Putamen (tissue), 1 donor: ENCODE data around the gene PTPRB.

Source experiments
- DNase-seq: peaks from one replicate; pipeline ENCODE4 v3.0.0-alpha.2; 2016; ENCODE audit warnings: low spot score

Gene PTPRB

DNA sequence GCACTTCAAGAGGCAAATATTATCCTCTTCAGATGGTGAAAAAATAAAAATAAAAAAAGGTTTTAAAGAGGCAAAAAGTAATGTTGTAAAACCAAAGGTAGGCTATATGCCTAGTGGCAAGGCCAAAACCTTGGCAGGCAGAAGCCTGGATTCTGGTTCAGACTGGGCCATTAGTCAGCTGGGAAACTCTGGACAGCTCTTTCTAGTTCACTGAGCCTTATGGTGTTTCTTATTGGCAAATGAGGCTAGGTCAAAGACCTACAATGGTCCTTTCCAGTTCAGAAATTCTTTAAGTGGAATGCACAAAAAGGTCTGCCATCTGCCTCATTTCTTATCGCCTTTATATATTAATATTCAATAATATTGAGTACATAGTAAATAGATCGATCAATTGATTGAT lies 44.6 kb downstream of the PTPRB start:
- DNase-seq, result no peak

DNA sequence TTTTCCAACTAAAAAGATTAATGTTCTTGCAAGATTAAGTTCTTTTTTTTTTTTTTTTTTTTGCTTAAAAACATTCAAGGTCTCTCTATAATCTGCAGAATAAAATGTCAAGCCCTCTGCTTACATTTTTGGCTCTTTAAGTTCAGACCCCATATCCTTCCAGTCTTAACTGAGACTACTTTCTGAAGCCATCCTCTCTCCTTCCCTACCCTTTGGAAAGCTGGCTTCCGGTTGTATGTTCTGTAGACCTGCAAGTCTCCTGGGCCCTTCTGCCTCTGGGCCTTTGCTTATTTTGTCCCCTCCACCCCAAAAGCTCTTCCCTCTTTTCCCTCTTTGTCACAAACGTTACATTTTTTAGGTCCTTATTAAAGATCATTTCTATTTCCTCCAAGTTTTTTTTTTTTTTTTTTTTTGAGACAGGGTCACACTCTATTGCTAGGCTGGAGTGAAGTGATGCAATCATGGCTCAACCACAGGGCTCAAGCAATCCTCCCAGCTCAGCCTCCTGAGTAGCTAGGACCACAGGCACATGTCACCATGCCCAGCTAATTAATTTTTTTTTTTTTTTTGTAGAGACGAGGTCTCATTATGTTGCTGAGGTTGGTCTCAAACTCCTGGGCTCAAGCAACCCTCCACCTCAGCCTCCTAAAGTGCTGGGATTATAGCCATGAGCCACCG lies 46.5 kb downstream of the PTPRB start:
- DNase-seq, result no peak

DNA sequence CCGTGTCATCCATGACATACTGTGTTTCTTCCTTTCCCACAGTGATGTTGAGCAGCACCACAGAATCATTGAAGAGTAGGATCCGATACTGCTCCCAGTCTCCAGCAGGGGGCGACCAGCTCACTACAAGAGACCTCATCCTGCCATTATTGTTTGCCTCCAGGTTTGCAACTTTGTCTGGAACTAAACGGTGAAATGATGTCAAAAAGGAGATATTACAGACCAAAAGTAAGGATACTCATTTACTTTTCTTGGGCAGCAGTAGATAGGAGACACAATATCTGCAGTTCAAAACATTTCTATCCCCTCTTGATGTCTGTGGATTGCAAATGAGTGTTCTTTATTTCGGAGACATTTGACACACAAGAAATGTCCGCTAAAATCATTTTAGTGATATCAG lies 47.2 kb downstream of the PTPRB start:
- peak; percentile 57 for DNase-seq

DNA sequence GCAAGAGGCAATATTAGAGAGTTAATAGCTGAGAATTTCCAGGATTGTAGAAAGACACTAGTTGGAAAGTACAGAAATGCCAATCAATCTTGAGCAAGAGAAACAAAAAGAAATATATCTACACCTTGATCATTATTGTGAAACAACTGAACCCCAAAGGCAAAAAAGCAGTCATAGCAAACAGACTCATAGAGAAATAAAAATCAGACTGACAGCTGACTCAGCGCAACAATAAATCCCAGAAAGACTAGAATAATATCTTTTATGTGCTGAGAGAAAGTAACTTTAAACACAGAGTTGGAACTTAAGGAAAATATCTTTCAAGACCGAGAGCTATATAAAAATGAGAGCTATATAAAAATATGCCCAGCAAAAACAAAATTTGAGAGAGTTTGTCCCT lies 52.9 kb downstream of the PTPRB start:
- no peak for DNase-seq

DNA sequence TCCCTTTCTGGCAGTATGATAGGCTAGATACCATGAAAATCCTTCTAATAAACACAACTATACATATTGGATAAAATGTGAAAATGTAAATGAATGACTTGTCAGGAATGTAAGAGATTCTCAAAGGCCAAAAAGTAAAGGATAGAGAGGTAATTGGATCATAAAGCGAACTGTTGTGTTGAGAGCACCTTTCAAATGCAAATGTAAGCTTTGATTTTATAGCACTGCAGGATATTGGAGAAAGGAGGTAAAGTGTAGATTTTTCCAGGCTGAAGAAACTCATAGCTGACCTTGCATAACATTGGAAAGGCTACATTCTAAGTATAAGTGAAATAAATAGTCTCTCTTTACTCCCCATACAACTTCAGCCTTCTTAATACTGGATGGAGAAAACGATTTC lies 54.0 kb downstream of the PTPRB start:
- no peak for DNase-seq

DNA sequence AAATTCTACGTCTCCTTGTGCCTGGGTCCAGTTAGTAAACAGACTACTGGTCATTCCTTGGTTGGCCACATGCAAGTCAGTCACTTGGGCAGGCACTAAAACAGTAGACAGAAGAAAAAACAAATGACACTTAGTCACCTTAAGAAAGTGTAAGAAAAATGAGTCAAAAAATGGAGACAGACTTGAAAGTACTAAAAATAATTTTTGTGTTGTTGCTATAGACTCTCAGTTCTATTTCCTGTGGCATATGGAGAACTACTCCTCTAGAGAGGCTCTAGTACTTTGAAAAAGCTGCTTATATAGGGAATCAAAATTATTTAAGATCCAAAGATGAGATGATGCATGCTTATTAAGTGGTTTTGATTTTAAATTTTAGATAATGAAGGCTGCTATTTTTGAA lies 56.0 kb downstream of the PTPRB start:
- DNase-seq, result no peak

DNA sequence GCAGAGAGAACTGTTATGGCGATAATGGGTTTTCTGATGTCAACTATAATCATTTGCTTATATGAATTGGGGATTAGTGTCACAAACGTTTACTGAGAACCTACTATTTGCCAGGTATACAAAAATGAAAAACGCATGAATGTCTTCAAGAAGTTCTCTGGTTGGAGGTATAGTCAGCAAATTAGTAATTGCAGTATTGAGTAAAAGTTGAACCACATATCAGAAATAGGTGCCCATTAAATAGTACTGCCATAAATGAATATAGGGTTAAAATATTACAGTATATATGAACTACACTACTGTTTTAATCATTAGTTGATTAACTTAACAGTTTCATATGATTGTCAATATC lies 60.0 kb downstream of the PTPRB start:
- no peak for DNase-seq

DNA sequence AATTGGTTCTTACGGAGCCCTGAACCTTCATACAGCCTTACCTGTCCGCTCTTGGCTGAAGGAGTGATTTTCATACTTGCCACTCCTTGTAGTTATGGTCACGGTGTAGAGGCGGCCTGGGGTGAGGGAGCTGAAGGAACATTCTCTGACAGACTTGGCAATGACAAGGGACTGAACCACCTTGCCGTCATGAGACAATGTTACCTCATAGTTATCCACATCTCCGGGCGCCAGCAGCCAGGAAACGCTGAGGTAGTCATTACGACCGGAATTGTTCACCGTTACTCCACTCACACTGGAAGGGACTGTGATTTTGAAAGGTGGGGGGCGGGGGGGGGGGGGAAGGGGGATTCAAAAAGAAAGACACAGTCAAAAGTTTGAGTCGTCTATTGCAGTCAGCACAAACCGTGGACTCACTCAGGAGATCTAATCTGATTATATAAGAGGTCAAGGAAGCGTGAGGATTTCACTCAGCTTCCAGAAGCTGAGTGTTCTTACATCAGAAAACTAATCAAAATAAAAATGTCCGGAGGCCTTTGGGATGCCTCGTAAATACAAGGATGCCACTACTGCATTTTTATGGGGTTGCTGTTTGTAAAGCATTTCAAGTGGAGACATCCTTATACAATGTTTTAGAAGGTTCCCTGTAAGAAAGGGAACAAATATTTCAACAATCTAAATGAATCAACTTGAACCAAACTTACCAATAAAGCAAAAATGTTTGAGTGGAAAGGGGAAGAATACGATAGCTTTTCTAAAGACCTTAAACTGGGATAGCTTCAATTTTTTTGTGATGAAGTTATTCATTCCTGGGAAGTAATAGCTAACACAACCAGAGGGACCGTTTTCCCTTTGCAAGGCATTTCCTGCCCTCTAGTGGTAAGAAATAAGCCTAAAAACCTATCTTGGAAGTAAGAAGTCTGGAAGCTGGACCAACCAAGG lies 60.6 kb downstream of the PTPRB start:
- DNase-seq, result peak; percentile 82

DNA sequence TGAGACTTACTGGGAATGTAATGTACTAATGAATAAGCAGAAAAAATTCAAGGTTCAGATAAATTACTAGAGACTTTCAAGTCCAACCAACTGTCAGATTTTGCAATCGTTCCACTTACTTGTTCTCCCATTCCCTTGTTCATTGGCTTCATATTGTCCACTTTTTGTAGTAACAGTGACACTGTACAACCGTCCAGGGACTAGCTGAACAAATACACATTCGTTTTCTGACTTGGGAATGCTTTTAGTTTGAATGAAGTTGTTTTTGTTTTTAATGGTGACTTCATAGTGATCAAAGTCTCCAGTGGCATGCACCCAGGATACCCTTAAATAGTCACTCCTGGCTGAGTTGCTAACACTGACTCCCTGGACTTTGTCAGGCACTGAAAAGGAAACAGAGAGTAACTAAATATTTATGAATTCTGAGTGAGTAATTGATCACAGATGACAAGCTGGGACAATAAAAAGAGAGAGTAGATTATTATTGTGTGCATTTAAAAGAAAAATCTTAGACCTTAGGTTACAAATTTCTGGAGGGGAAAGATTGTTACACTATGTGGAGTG lies 65.4 kb downstream of the PTPRB start:
- DNase-seq, result no peak

DNA sequence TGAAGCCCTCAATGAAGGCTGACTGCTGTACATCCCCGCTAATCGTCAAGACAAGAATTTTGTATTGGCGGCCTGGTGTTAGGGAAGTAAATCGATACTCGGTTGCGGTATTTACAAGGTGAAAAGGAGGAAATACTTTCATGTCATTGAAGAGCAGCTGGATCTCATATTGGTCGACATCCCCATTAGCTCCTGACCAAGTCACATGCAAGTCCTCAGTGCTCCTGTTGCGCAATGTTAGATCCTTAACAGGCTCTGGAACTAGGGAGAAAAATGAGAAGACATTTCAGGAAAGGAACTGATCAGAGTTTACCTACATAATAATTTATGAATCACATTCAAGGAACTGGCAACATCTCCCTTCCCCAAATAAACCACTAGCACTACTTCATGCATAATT lies 66.2 kb downstream of the PTPRB start:
- no peak for DNase-seq

DNA sequence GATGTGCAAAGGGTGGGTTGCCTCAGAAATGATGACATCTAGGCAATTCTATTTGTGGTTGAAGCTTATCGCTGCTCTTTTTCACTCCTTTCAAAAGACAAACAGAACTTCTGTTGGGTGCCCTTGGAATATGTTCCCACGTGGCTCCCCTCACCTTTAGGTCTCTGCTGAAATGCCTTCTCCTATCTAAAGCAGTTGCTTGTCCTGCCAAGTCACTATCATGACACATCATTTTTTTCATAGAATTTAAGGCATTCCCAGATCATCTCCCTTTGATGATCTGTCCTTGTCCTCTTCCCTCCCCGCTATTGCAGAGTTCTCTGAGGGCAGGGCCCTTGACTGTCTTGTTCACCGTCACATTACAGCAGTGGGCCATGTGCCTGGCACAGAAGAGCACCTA lies 75.7 kb downstream of the PTPRB start:
- no peak for DNase-seq

DNA sequence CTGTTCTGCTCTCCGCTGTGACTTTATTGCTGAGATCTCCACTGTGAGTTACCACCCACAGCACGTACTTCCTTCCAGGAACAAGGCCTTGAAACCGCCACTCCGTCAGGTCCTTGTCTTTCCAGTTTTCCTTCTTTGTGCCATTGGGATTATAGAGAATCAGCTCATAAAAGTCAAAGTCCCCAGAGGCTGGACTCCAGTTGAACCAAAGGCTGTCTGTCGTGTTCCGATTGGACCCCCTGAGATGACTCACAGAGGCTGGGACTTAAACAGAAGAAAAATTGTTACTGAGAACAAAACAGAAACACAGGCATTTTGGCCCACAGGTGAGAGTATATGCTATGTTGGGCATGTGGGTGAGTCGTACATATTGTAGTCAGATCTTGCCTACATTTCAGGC lies 76.6 kb downstream of the PTPRB start:
- no peak for DNase-seq

DNA sequence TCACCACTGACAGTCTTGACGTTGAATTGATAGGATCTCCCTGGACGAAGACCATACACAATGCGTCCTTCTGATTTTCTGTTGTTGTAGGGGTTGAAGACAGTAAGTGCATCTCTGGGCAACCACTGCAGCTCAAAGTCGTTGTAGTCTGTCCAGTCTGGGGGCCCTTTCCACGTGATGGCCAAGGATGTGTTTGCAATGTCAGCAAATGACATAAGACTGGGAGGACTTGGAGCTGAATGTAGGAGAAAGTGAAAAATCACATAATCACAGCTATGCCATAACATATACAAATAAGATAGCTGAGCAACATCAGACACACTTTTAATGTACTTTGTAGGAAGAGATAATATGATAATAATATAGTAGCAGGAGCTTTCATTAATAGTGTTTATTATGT lies 77.8 kb downstream of the PTPRB start:
- no peak for DNase-seq

DNA sequence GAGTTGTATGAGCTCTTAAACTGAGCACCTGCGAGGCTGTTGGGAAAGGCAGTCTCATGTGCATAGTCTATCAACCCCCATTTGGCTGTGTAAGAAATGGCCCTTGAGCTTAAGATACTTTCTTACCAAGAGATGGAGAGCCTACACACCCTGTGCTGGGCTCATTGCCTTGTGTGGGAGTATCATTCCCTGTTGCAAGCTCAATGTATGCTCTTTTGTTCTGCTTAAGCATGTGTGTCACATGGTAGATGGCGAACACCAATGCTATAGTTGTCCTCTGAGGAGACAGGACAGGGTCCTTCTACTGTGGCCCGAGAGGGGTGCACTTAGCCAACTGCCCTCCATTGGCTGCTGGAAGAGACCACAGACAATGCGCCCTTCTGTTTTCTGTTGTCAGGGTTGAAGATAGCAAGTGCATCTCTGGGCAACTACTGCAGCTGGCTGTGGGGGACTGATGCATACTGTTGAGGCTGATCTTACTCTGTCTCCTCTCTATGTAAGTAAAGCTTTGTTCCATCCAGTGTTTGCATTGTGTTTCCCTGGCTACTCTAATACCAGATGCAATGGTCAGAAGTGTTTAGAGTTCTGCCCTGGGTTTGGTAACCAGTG lies 79.5 kb downstream of the PTPRB start:
- DNase-seq, result peak; percentile 96

DNA sequence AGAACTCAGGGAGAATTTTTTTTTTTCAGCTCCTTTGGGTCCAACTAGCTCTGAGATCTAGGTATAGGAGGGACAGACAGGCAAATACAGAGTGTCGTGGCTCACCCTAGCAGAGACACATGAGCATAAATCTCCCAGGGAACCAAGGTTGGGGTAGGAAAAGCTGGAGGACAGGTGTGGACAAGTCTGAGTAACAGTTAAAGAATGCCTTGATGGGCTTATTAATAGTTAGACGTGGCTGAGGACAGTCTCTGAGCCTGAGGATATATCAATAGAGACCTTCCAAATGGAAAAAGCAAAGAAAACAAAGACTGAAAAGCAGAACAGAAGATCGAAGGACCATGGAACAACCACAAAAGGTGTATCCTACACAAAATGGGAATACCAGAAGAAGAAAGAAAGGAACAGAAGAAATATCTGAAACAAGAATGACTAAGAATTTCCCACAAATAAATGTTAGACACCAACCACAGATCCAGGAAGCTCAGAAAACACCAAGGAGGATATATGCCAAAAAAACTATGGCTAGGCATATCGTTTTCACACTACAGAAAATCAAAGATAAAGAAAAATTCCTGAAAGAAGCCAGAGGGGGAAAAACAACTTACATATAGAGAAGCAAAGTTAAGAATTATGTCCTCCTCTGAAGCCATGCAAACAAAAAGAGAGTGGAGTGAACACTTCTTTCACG lies 80.9 kb downstream of the PTPRB start:
- DNase-seq, result no peak

DNA sequence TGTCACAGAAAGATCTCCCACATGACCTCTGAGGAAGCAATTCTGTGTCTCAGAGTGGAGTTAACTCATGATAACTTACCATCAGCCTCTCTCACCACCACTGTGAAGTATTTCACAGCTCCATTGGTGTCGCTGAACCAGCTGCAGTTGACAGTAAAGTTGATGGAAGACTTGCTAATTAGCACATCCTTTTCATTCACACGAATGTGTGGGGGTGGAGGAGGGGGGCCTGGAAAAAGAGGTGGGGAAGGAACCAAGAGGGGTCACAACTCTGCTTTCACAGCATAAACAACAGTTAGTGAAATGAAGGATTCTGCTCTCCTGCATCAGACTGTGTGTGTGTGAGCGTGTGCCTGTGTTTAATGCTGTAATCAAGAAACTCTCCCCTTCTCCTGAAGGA lies 82.1 kb downstream of the PTPRB start:
- no peak for DNase-seq

DNA sequence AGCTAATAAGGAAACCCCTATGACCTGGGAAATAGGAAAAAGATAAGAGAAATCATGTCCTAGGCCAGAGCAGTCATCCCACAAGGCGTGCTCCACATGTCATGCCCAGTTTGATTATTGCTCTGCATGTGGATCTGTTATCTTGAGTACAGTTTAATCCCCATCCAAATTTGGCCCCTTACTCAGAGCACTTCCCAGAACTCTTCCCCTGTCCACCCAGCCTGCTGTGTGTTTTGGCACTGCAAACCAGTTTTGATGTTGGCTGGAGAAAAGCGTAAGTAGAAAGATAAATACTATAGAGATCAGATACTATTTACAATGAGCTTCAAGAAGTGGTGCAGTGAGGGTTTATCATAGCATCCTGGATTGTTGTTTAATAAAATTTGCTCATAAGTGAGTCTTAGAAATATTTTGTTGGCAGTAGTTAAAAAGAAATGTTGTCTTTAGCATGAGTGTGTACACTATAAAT lies 83.8 kb downstream of the PTPRB start:
- no peak for DNase-seq

DNA sequence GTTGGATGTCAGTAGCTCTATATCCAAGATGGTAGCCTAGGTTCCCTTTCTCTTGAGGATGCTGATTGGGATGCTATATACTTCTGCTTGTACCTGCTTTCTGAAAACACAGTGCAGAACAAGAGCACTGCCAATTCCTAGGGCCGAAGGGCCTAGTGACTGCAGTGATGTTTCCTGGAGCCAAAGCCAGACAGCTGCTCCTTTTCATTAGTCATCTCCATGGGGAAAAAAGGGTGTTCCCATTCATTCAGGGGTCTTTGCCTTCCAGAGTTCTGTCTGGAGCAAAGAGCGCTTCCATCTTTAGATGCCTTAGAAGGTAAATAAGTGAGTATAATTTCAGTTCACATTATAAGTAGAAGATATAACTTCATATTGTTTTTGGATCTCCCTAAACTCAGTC lies 85.5 kb downstream of the PTPRB start:
- DNase-seq, result no peak

DNA sequence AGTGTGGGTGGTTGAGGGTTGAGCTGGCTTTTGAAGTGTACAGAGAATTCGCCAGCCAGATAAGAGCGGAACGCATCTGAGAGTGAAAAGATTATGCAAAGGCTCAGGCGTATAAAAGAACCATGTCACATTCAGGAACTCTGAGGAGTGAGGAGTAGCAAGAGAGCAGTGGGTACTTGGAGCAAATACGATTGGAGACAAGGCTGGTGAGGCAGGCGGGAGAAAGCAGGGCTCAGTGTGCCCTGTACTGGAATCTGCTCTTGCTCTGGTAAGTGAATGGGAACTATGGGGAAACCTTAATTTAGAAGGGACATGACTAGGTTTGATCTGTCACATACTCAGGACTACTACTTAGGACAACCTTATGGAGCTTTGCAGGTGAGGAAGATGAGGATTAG lies 87.0 kb downstream of the PTPRB start:
- no peak for DNase-seq

DNA sequence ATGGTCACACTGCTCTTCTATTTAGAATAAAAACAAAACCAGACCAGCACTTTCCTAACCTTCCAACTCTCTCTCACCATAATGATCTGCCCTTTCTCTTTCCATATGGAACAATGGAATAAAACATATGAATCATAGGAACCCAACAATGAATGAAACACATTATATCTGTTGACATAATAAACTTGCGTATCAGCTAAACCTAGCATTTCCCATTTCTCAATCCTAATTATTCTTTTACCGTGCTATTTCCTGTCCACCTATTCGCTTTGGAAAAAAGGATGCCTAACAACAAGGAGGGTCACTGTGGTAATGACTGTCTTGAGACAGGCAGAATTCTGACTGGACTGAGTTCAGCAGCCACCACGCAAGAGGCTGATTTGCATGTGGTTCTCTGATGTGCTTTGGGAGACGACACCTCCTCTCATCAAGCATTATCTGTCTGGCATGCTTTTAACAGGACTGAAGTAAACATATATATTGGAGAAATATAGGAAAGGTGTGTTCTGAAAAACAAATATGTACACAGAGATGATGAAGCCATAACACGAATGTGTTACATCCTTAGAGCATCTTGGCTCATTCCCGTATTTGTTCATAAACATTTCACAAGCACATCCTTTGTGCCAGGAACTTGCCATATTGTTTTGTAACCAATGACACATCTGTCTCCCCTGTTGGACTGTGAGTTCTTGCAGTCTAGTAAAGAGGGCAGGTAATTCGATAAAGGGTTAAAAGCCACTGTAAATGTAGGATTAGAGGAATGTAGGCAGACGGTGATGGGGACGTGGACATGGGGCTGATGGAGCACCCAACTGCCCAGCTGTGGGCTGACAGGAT lies 87.7 kb downstream of the PTPRB start:
- DNase-seq, result no peak

DNA sequence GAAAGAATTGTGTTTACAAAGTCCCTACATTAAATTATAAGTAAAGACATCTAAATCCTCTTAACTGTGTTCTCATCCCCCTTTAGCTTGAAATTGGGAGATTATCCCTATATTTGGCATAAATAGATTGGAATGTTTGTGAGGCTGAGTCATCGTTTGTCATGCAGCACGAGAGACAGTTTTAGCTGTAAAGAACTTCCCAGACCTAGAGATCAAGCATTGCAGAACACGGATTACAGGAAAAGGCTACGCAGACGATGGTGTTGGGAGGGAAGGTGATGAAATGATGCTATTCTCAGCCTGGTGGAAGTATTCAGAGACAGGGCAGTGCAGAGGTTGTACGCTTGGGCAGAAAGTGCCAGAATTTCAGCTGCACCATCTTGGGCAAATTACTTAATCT lies 93.8 kb downstream of the PTPRB start:
- DNase-seq, result no peak
